Measurements from ENCODE around the gene RAB11A. TPM values are rescaled to one million over a fixed set of nuclear protein-coding genes. Genes with fewer than 3 reads are reported as not detected.

Gene RAB11A

GRCh38 chr15:65935391-65935790 is 66.1 kb downstream of the RAB11A start:
- no peaks in the 10 kb centered on the region for H3K36me3 ChIP-seq (ENCODE audit: insufficient read depth, low read length)
- peaks cover 14% of the 10 kb centered on the region for H3K4me1 ChIP-seq (ENCODE audit: control insufficient read depth, insufficient read depth, low read length)
- no peak overlapping the region for H3K4me2 ChIP-seq (ENCODE audit: low read length)
- H3K9ac ChIP-seq (ENCODE audit: low read depth, low read length) = no peak overlapping the region
- no peak overlapping the region for H3K4me3 ChIP-seq (ENCODE audit: low read length)
- H3K27me3 ChIP-seq (ENCODE audit: control insufficient read depth, insufficient read depth, low read length) = no peaks in the 10 kb centered on the region
- no peaks in the 10 kb centered on the region for H3K9me3 ChIP-seq (replicated peaks; ENCODE audit: low read length)

- Histone ChIP-seq H3K27me3 (ENCODE audit: control insufficient read depth, insufficient read depth, low read length) (no peaks in the 10 kb centered on the region), H3K9ac (ENCODE audit: low read depth, low read length) (no peak overlapping the region), H3K4me3 (ENCODE audit: low read length) (no peak overlapping the region), H3K9me3 (replicated peaks; ENCODE audit: low read length) (no peaks in the 10 kb centered on the region), H3K4me1 (ENCODE audit: control insufficient read depth, insufficient read depth, low read length) (peaks cover 20% of the 10 kb centered on the region), H3K36me3 (ENCODE audit: insufficient read depth, low read length) (no peaks in the 10 kb centered on the region), H3K4me2 (ENCODE audit: low read length) (no peak overlapping the region)
These were observed 67.0 kb downstream of the RAB11A start for GRCh38 chr15:65936282-65936681.

- no peaks in the 10 kb centered on the region for H3K9me3 ChIP-seq (replicated peaks; ENCODE audit: low read length)
- no peak overlapping the region for H3K4me2 ChIP-seq (ENCODE audit: low read length)
- peaks cover 6% of the 10 kb centered on the region for H3K27me3 ChIP-seq (ENCODE audit: control insufficient read depth, insufficient read depth, low read length)
- no peak overlapping the region for H3K9ac ChIP-seq (ENCODE audit: low read depth, low read length)
- peaks cover 20% of the 10 kb centered on the region for H3K4me1 ChIP-seq (ENCODE audit: control insufficient read depth, insufficient read depth, low read length)
- H3K4me3 ChIP-seq (ENCODE audit: low read length) = no peak overlapping the region
- H3K36me3 ChIP-seq (ENCODE audit: insufficient read depth, low read length) = no peaks in the 10 kb centered on the region
These were observed 67.8 kb downstream of the RAB11A start for GRCh38 chr15:65937054-65937453.

GRCh38 chr15:65937476-65937875 is 68.2 kb downstream of the RAB11A start:
- Histone ChIP-seq H3K4me2 (ENCODE audit: low read length) (no peak overlapping the region), H3K9me3 (replicated peaks; ENCODE audit: low read length) (no peaks in the 10 kb centered on the region), H3K4me1 (ENCODE audit: control insufficient read depth, insufficient read depth, low read length) (peaks cover 20% of the 10 kb centered on the region), H3K9ac (ENCODE audit: low read depth, low read length) (no peak overlapping the region), H3K27me3 (ENCODE audit: control insufficient read depth, insufficient read depth, low read length) (peaks cover 10% of the 10 kb centered on the region), H3K36me3 (ENCODE audit: insufficient read depth, low read length) (no peaks in the 10 kb centered on the region), H3K4me3 (ENCODE audit: low read length) (no peak overlapping the region)

- Histone ChIP-seq H3K4me3 (ENCODE audit: low read length) (no peak overlapping the region), H3K9ac (ENCODE audit: low read depth, low read length) (no peak overlapping the region), H3K36me3 (ENCODE audit: insufficient read depth, low read length) (no peaks in the 10 kb centered on the region), H3K4me2 (ENCODE audit: low read length) (no peak overlapping the region), H3K9me3 (replicated peaks; ENCODE audit: low read length) (no peaks in the 10 kb centered on the region), H3K4me1 (ENCODE audit: control insufficient read depth, insufficient read depth, low read length) (peaks cover 20% of the 10 kb centered on the region), H3K27me3 (ENCODE audit: control insufficient read depth, insufficient read depth, low read length) (peaks cover 11% of the 10 kb centered on the region)
These were observed 69.3 kb downstream of the RAB11A start for GRCh38 chr15:65938604-65939003.

- Histone ChIP-seq H3K36me3 (ENCODE audit: insufficient read depth, low read length) (no peaks in the 10 kb centered on the region), H3K27me3 (ENCODE audit: control insufficient read depth, insufficient read depth, low read length) (peaks cover 11% of the 10 kb centered on the region), H3K4me3 (ENCODE audit: low read length) (no peak overlapping the region), H3K4me1 (ENCODE audit: control insufficient read depth, insufficient read depth, low read length) (peaks cover 20% of the 10 kb centered on the region), H3K9me3 (replicated peaks; ENCODE audit: low read length) (no peaks in the 10 kb centered on the region), H3K4me2 (ENCODE audit: low read length) (no peak overlapping the region), H3K9ac (ENCODE audit: low read depth, low read length) (no peak overlapping the region)
These were observed 70.8 kb downstream of the RAB11A start for GRCh38 chr15:65939901-65940617.

GRCh38 chr15:65940618-65940909 is 71.3 kb downstream of the RAB11A start:
- Histone ChIP-seq H3K9ac (ENCODE audit: low read depth, low read length) (no peak overlapping the region), H3K36me3 (ENCODE audit: insufficient read depth, low read length) (no peaks in the 10 kb centered on the region), H3K27me3 (ENCODE audit: control insufficient read depth, insufficient read depth, low read length) (peaks cover 11% of the 10 kb centered on the region), H3K4me3 (ENCODE audit: low read length) (no peak overlapping the region), H3K4me1 (ENCODE audit: control insufficient read depth, insufficient read depth, low read length) (peaks cover 20% of the 10 kb centered on the region), H3K9me3 (replicated peaks; ENCODE audit: low read length) (no peaks in the 10 kb centered on the region), H3K4me2 (ENCODE audit: low read length) (no peak overlapping the region)

Small RNA genes lying within 50 kb of the gene (small RNA-seq; reads per million reads assigned to genes)
- gene RF00026 = not detected
